HG03135 (cell line): ENCODE measurements around the gene MTMR4.
"Not testable (repeated sequence)": the region's sequence is repeated elsewhere in the genome, so short reads cannot be mapped to it uniquely, and the experiment has no call there.

Experiments used
- ATAC-seq: cut with Tn5 transposase; IDR thresholded peaks from one replicate; pipeline ENCODE4 v1.9.1; 2021; ENCODE audit warnings: mild to moderate bottlenecking, moderate library complexity; ENCODE audit not compliant: unreplicated experiment

MTMR4 gene

GRCh38 chr17:58513965-58514769 is at the start of gene MTMR4:
Gene MTMR4 (minus strand): TSS chr17:58514638. CDS start chr17:58514407, 231 bp downstream.
- ATAC-seq = no peak

GRCh38 chr17:58560511-58560910 is 46.1 kb upstream of the MTMR4 start:
- no peak for ATAC-seq

GRCh38 chr17:58557981-58558380 is 43.5 kb upstream of the MTMR4 start:
- no peak for ATAC-seq

- no peak for ATAC-seq
Observed at GRCh38 chr17:58556833-58557250, 42.4 kb upstream of the MTMR4 start.

- not testable (repeated sequence) for ATAC-seq
Observed at GRCh38 chr17:58555109-58555508, 40.7 kb upstream of the MTMR4 start.

- no peak for ATAC-seq
Observed at GRCh38 chr17:58541249-58541648, 26.8 kb upstream of the MTMR4 start.

- ATAC-seq = no peak
Observed at GRCh38 chr17:58539698-58540097, 25.3 kb upstream of the MTMR4 start.

GRCh38 chr17:58538811-58539409 is 24.5 kb upstream of the MTMR4 start:
- ATAC-seq = no peak

- ATAC-seq = no peak
Observed at GRCh38 chr17:58537266-58537665, 22.8 kb upstream of the MTMR4 start.

GRCh38 chr17:58536542-58536941 is 22.1 kb upstream of the MTMR4 start:
- no peak for ATAC-seq

GRCh38 chr17:58535431-58535830 is 21.0 kb upstream of the MTMR4 start:
- ATAC-seq = no peak

GRCh38 chr17:58534901-58535421 is 20.5 kb upstream of the MTMR4 start:
- ATAC-seq = no peak

- ATAC-seq = no peak
Observed at GRCh38 chr17:58534331-58534730, 19.9 kb upstream of the MTMR4 start.

- ATAC-seq = no peak
Observed at GRCh38 chr17:58533616-58534188, 19.3 kb upstream of the MTMR4 start.

- ATAC-seq = no peak
Observed at GRCh38 chr17:58532555-58532951, 18.1 kb upstream of the MTMR4 start.

GRCh38 chr17:58531661-58532554 is 17.5 kb upstream of the MTMR4 start:
- no peak for ATAC-seq

GRCh38 chr17:58531122-58531521 is 16.7 kb upstream of the MTMR4 start:
- no peak for ATAC-seq

- ATAC-seq = no peak
Observed at GRCh38 chr17:58530655-58531054, 16.2 kb upstream of the MTMR4 start.

GRCh38 chr17:58529275-58529674 is 14.8 kb upstream of the MTMR4 start:
- ATAC-seq = no peak

- no peak for ATAC-seq
Observed at GRCh38 chr17:58528443-58528842, 14.0 kb upstream of the MTMR4 start.

- no peak for ATAC-seq
Observed at GRCh38 chr17:58527949-58528348, 13.5 kb upstream of the MTMR4 start.
